ENCODE results near the gene FRMD5.

Gene FRMD5

GRCh38 chr15:43998607-43999006 is 196.5 kb downstream of the FRMD5 start:
- in situ Hi-C loops (cut with MboI; ENCODE audit: low pct_unique_long_range_greater_than_20kb, low sequenced_read_pairs, unreplicated experiment): no loop called here
- TF ChIP-seq CTCF (IDR thresholded peaks at IDR 0.05; ENCODE audit: extremely low read depth, insufficient read depth, missing control alignments): no peak
- DNase-seq (ENCODE audit: low spot score): no peak

- TF ChIP-seq CTCF (IDR thresholded peaks at IDR 0.05; ENCODE audit: extremely low read depth, insufficient read depth, missing control alignments): no peak
- in situ Hi-C loops (cut with MboI; ENCODE audit: low pct_unique_long_range_greater_than_20kb, low sequenced_read_pairs, unreplicated experiment): no loop called here
Observed at GRCh38 chr15:43991206-43991605, 203.9 kb downstream of the FRMD5 start.

GRCh38 chr15:43989938-43990337 is 205.1 kb downstream of the FRMD5 start:
- no peak for DNase-seq (ENCODE audit: low spot score)
- in situ Hi-C loops (cut with MboI; ENCODE audit: low pct_unique_long_range_greater_than_20kb, low sequenced_read_pairs, unreplicated experiment): no loop called here

More at GRCh38 chr15:43991206-43991605, 203.9 kb downstream of the FRMD5 start:
- no peak for DNase-seq (ENCODE audit: low spot score)

GRCh38 chr15:43988900-43989299 is 206.2 kb downstream of the FRMD5 start:
- TF ChIP-seq CTCF (IDR thresholded peaks at IDR 0.05; ENCODE audit: extremely low read depth, insufficient read depth, missing control alignments): no peak
- in situ Hi-C loops (cut with MboI; ENCODE audit: low pct_unique_long_range_greater_than_20kb, low sequenced_read_pairs, unreplicated experiment): no loop called here
- DNase-seq (ENCODE audit: low spot score): no peak

More at GRCh38 chr15:43989938-43990337, 205.1 kb downstream of the FRMD5 start:
- no peak for TF ChIP-seq CTCF (IDR thresholded peaks at IDR 0.05; ENCODE audit: extremely low read depth, insufficient read depth, missing control alignments)

GRCh38 chr15:43987924-43988323 is 207.1 kb downstream of the FRMD5 start:
- DNase-seq (ENCODE audit: low spot score): no peak
- no peak for TF ChIP-seq CTCF (IDR thresholded peaks at IDR 0.05; ENCODE audit: extremely low read depth, insufficient read depth, missing control alignments)
- in situ Hi-C loops (cut with MboI; ENCODE audit: low pct_unique_long_range_greater_than_20kb, low sequenced_read_pairs, unreplicated experiment): no loop called here

GRCh38 chr15:43985976-43986680 is 208.9 kb downstream of the FRMD5 start:
- DNase-seq (ENCODE audit: low spot score): no peak
- no peak for TF ChIP-seq CTCF (IDR thresholded peaks at IDR 0.05; ENCODE audit: extremely low read depth, insufficient read depth, missing control alignments)
- in situ Hi-C loops (cut with MboI; ENCODE audit: low pct_unique_long_range_greater_than_20kb, low sequenced_read_pairs, unreplicated experiment): no loop called here
